ENCODE measurements around the gene RAI2.

RAI2 gene

DNA sequence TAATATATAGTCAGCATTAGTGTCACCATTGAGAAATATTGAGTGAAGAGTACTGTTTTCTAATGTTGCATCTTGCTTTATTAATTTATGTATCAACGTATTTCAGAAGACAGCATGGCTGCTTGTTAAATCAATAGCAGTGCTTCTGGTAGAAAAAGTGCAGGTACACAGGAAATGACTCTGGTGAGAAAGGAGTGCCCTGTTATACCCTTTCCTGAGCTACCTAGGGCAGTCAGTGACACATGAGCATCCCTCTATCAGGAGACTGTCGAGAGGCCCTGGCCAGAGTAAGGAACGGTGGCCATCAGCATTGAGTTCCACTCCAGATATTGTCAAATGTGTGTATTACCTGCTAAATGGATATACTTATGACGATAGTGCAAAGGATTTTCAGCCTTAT lies 81.7 kb downstream of the RAI2 start:
- DNase-seq (ENCODE audit: low spot score), result no peak

GRCh38 chrX:17778997-17779396 lies 82.1 kb downstream of the RAI2 start:
- DNase-seq (ENCODE audit: low spot score), result no peak

- no peak for DNase-seq (ENCODE audit: low spot score)
These were observed 87.0 kb downstream of the RAI2 start for GRCh38 chrX:17774053-17774452.

DNA sequence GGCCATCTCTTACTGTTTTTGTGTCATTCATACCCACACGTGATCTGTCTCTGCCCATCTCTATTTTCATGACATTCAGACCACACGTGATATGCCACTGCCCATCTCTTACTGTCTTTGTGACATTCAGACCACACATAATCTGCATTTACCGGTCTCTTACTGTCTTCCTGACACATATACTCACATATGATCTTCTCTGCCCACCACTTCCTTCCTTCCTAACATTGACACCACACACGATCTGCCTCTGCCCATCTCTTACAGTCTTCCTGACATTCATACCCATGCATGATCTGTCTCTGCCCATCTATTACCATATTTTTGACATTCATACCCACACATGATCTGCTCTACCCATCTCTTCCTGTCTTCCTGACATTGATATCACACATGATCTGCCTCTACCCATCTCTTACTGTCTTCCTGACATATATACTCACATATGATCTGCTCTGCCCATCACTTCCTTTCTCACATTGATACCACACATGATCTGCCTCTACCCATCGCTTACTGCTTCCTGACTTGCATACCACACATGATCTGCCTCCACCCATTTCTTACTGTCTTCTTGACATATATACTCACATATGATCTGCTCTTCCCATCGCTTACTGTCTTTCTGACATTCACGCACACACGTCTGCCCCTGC lies 87.7 kb downstream of the RAI2 start:
- no peak for DNase-seq (ENCODE audit: low spot score)

- DNase-seq (ENCODE audit: low spot score), result no peak
These were observed 91.3 kb downstream of the RAI2 start for GRCh38 chrX:17769701-17770269.

GRCh38 chrX:17768997-17769396 lies 92.1 kb downstream of the RAI2 start:
- no peak for DNase-seq (ENCODE audit: low spot score)

- no peak for DNase-seq (ENCODE audit: low spot score)
These were observed 93.4 kb downstream of the RAI2 start for GRCh38 chrX:17767734-17768133.

DNA sequence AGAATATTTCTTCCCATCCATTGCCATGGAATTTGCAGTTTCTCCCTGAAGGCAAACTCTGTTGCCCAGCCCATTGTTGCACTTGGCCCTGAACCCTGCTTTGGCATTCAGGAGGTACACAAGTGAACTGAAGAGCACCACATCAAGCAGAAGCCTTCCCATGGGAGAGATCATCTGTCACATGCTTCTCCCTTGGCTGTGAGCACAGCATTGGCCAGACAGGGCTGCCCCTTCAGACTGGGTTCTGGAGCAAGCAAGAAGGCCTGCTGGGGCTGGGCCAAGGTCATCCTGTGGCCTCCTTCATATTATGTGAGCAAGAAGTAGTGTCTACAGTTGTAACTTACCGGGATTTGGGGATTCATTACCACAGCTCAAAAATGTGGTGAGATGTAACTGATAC lies 101.1 kb downstream of the RAI2 start:
- DNase-seq (ENCODE audit: low spot score), result no peak

DNA sequence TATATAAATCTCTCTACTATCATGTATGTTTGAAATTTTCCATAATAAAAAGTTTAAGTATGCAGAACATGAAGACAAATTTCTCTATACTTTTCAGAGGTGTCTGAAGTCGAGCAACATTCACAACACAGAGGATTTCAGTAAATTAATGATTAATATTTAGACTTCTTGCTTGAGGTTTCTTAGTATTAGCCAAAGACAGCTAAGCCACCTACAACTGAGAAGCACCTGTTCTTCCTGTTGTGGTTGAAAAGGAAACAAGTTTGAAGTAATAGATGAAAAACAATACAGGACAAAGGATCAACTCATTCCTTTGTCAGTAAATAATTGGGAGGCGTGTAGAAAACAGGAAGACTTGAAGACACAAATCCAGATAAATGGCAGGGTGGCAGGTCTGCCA lies 102.7 kb downstream of the RAI2 start:
- DNase-seq (ENCODE audit: low spot score), result no peak

- no peak for DNase-seq (ENCODE audit: low spot score)
These were observed 110.7 kb downstream of the RAI2 start for GRCh38 chrX:17750436-17750835.
